Measurements from ENCODE around the gene GLE1. TPM values are rescaled to one million over a fixed set of nuclear protein-coding genes. Genes with fewer than 3 reads are reported as not detected.

The GLE1 gene
- total and polyA plus RNA-seq, 2 donors (not counting 1 experiment from before 2014, with no cell fraction given): 11.8 to 30.3 TPM

GRCh38 chr9:128481561-128481960, 23.0 kb upstream of the GLE1 start:
- ChIA-PET POLR2A (no interaction called here), CTCF (no interaction called here)
- H4K20me1 ChIP-seq (ENCODE audit: control insufficient read depth, insufficient read depth, low read length, poor library complexity, severe bottlenecking): no peaks in the 10 kb centered on the region
- Mint-ChIP-seq H3K9me3 (ENCODE audit: insufficient read depth) (no peaks in the 10 kb centered on the region), H3K4me1 (no peaks in the 10 kb centered on the region), H3K4me3 (no peak overlapping the region), H3K27me3 (no peaks in the 10 kb centered on the region), H3K27ac (no peak overlapping the region)
- H3K27ac ChIP-seq (ENCODE audit: low read length in 2 of 2): no peak overlapping the region
- no peak overlapping the region for H2AFZ ChIP-seq (ENCODE audit: insufficient read depth, low read depth, low read length, poor library complexity, severe bottlenecking)
- no peaks in the 10 kb centered on the region for H3K27me3 ChIP-seq (replicated peaks in 1 of 4; ENCODE audit: control extremely low read depth in 1 of 4, control insufficient read depth in 3 of 4, insufficient read depth in 4 of 4, low read length in 3 of 4)
- ATAC-seq (ENCODE audit: low read depth): no peak
- whole genome bisulfite sequencing (ENCODE audit: insufficient coverage): 100% methylated on average over 9 of the region's 10 CpGs
- peaks cover 6 to 63% of the 10 kb centered on the region in 2 experiments for H3K36me3 ChIP-seq (replicated peaks in 1 of 2; ENCODE audit: control extremely low read depth in 1 of 2, control insufficient read depth in 1 of 2, extremely low read depth in 1 of 2, insufficient read depth in 2 of 2, low read length in 1 of 2)
- H3K4me2 ChIP-seq (replicated peaks; ENCODE audit: low read depth, low read length, poor library complexity, severe bottlenecking): no peak overlapping the region
- TF ChIP-seq CTCF (IDR thresholded peaks at IDR 0.05): no peak
- no peak for TF ChIP-seq EZH2 (IDR thresholded peaks at IDR 0.05; ENCODE audit: borderline replicate concordance, insufficient read depth, low read depth, low read length, poor library complexity, severe bottlenecking)
- no peaks in the 10 kb centered on the region for H3K79me2 ChIP-seq (ENCODE audit: control insufficient read depth, insufficient read depth, low read length)
- H3K9me3 ChIP-seq (ENCODE audit: control extremely low read depth in 1 of 3, control insufficient read depth in 2 of 3, insufficient read depth in 1 of 3, low read length in 2 of 3): no peaks in the 10 kb centered on the region
- intact Hi-C loops (cut with micrococcal nuclease): no loop called here
- DNase-seq: no peak
- H3K4me3 ChIP-seq (ENCODE audit: control extremely low read depth in 1 of 5, extremely low read depth in 1 of 5, insufficient read depth in 1 of 5, low read depth in 2 of 5, low read length in 4 of 5): no peak overlapping the region
- no peak overlapping the region for H3K9ac ChIP-seq (ENCODE audit: low read length)
- H3K4me1 ChIP-seq (ENCODE audit: control insufficient read depth in 2 of 2, insufficient read depth in 2 of 2, low read length in 2 of 2): no peaks in the 10 kb centered on the region

DNA sequence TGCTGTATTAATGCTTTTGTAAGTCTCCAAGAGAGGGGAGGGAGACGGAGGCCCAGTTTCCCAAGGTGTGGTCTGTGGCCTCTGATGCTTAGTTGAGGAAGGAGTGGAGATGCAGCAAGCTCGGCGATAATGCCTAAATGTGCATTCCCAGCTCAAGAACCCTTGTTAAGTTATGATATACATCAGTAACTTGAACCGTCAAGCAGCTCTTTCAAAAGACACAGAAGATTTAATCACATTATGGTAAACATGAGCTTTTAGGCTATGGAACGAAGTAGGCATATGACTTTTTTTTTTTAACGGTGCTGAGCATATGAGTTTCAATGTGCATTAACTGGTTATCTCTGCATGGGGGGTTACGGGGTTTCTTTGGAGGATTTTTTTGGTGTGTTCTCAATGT, 22.3 kb upstream of the GLE1 start:
- Mint-ChIP-seq H3K4me1 (no peaks in the 10 kb centered on the region), H3K9me3 (ENCODE audit: insufficient read depth) (no peaks in the 10 kb centered on the region)

More for the DNA sequence above, 22.3 kb upstream of the GLE1 start:
- intact Hi-C loops (cut with micrococcal nuclease): no loop called here
- no peaks in the 10 kb centered on the region for H3K79me2 ChIP-seq (ENCODE audit: control insufficient read depth, insufficient read depth, low read length)
- POLR2A ChIA-PET: no interaction called here
- no peak overlapping the region for H3K4me3 ChIP-seq (ENCODE audit: control extremely low read depth in 1 of 5, extremely low read depth in 1 of 5, insufficient read depth in 1 of 5, low read depth in 2 of 5, low read length in 4 of 5)
- CTCF ChIA-PET: no interaction called here
- H3K27ac Mint-ChIP-seq: no peak overlapping the region
- DNase-seq (no peak), ATAC-seq (ENCODE audit: low read depth) (no peak)
- H3K27ac ChIP-seq (ENCODE audit: low read length in 2 of 2): no peak overlapping the region
- no peaks in the 10 kb centered on the region for H3K27me3 Mint-ChIP-seq
- no peaks in the 10 kb centered on the region for H3K4me1 ChIP-seq (ENCODE audit: control insufficient read depth in 2 of 2, insufficient read depth in 2 of 2, low read length in 2 of 2)
- no peak overlapping the region for H3K4me2 ChIP-seq (replicated peaks; ENCODE audit: low read depth, low read length, poor library complexity, severe bottlenecking)
- H2AFZ ChIP-seq (ENCODE audit: insufficient read depth, low read depth, low read length, poor library complexity, severe bottlenecking): no peak overlapping the region
- no peaks in the 10 kb centered on the region for H4K20me1 ChIP-seq (ENCODE audit: control insufficient read depth, insufficient read depth, low read length, poor library complexity, severe bottlenecking)
- no peak overlapping the region for H3K4me3 Mint-ChIP-seq
- no peak overlapping the region for H3K9ac ChIP-seq (ENCODE audit: low read length)
- TF ChIP-seq EZH2 (IDR thresholded peaks at IDR 0.05; ENCODE audit: borderline replicate concordance, insufficient read depth, low read depth, low read length, poor library complexity, severe bottlenecking) (no peak), CTCF (IDR thresholded peaks at IDR 0.05) (no peak)
- no peaks in the 10 kb centered on the region for H3K9me3 ChIP-seq (ENCODE audit: control extremely low read depth in 1 of 3, control insufficient read depth in 2 of 3, insufficient read depth in 1 of 3, low read length in 2 of 3)
- WGBS (ENCODE audit: insufficient coverage): 100% methylated on average over 2 of the region's 7 CpGs
- no peaks in the 10 kb centered on the region for H3K27me3 ChIP-seq (replicated peaks in 1 of 4; ENCODE audit: control extremely low read depth in 1 of 4, control insufficient read depth in 3 of 4, insufficient read depth in 4 of 4, low read length in 3 of 4)
- H3K36me3 ChIP-seq (replicated peaks in 1 of 2; ENCODE audit: control extremely low read depth in 1 of 2, control insufficient read depth in 1 of 2, extremely low read depth in 1 of 2, insufficient read depth in 2 of 2, low read length in 1 of 2): peaks cover 6 to 69% of the 10 kb centered on the region in 2 experiments

Measured in B cell (primary cell).